Peyer's patch (tissue), 4 donors: ENCODE data around the gene SSUH2. TPM values are rescaled to one million over a fixed set of nuclear protein-coding genes. Genes with fewer than 3 reads are reported as not detected.

Source experiments
- DNase-seq, 3 donors: peaks; one replicate each; pipeline ENCODE4 v3.0.0-alpha.2; 2017 to 2019
- H3K27ac ChIP-seq, 4 donors: fragments of 200-600 bp; sonication (generic); one replicate each; pipeline ENCODE4 v1.5.1; 2016 to 2019
- H3K27me3 ChIP-seq, 2 donors: fragments of 200-600 bp; sonication (generic); one replicate each; pipeline ENCODE4 v1.5.1; 2019
- H3K36me3 ChIP-seq, 3 donors: fragments of 200-600 bp; sonication (generic); one replicate each; pipeline ENCODE4 v1.5.1; 2016 to 2019
- H3K4me1 ChIP-seq, 4 donors: fragments of 200-600 bp; sonication (generic); one replicate each; pipeline ENCODE4 v1.5.1; 2016 to 2019
- H3K4me3 ChIP-seq, 4 donors: fragments of 200-600 bp; sonication (generic); 1 replicate in 3 of 4; 2 replicates in 1 of 4; pipeline ENCODE4 v1.5.1; 2016 to 2019; ENCODE audit warnings: mild to moderate bottlenecking in 1 of 4
- H3K9me3 ChIP-seq, 4 donors: fragments of 200-600 bp; sonication (generic); one replicate each; pipeline ENCODE4 v1.5.1; 2016 to 2019; ENCODE audit warnings: mild to moderate bottlenecking in 1 of 4
- POLR2A ChIP-seq, 2 donors: fragments of 450-650 bp; IDR thresholded peaks; one replicate each; pipeline ENCODE4 v1.5.1; 2017; ENCODE audit warnings: antibody characterized with exemption in 2 of 2, mild to moderate bottlenecking in 2 of 2, moderate library complexity in 2 of 2
- total RNA-seq, 4 donors: library from RNA; depleted of rRNA; stranded (reverse); fragments of >200 nt; gene quantifications; one replicate each; pipeline ENCODE4 v1.1.0, GENCODE V29; 2016
- TF ChIP-seq, protein P1 (sequence below), 6 experiments: fragments of 450-650 bp in 4 of 6; fragments of 200-600 bp in 2 of 6; sonication (generic) in 1 of 6; IDR thresholded peaks; one replicate each; pipeline ENCODE4 v1.5.1; 2017 to 2019; ENCODE audit warnings: antibody characterized with exemption in 6 of 6, mild to moderate bottlenecking in 3 of 6, moderate library complexity in 1 of 6

The SSUH2 gene
- total RNA-seq, 4 donors from 2014 or later: 1.7 to 38.4 (median 21.6) TPM

GRCh38 chr3:8579943-8580342, 64.7 kb downstream of the SSUH2 start:
- Histone ChIP-seq H3K36me3 (no peaks in the 10 kb centered on the region), H3K9me3 (no peaks in the 10 kb centered on the region), H3K4me3 (no peak overlapping the region), H3K27me3 (no peaks in the 10 kb centered on the region), H3K4me1 (no peaks in the 10 kb centered on the region), H3K27ac (no peak overlapping the region)
- DNase-seq: no peak
- no peak for TF ChIP-seq POLR2A (IDR thresholded peaks at IDR 0.05)
- TF ChIP-seq, protein P1, sequence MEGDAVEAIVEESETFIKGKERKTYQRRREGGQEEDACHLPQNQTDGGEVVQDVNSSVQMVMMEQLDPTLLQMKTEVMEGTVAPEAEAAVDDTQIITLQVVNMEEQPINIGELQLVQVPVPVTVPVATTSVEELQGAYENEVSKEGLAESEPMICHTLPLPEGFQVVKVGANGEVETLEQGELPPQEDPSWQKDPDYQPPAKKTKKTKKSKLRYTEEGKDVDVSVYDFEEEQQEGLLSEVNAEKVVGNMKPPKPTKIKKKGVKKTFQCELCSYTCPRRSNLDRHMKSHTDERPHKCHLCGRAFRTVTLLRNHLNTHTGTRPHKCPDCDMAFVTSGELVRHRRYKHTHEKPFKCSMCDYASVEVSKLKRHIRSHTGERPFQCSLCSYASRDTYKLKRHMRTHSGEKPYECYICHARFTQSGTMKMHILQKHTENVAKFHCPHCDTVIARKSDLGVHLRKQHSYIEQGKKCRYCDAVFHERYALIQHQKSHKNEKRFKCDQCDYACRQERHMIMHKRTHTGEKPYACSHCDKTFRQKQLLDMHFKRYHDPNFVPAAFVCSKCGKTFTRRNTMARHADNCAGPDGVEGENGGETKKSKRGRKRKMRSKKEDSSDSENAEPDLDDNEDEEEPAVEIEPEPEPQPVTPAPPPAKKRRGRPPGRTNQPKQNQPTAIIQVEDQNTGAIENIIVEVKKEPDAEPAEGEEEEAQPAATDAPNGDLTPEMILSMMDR (IDR thresholded peaks at IDR 0.05): no peak

GRCh38 chr3:8579096-8579495, 65.5 kb downstream of the SSUH2 start:
- H3K27ac ChIP-seq: no peak overlapping the region
- no peaks in the 10 kb centered on the region for H3K9me3 ChIP-seq
- H3K36me3 ChIP-seq: no peaks in the 10 kb centered on the region
- TF ChIP-seq, protein P1 (IDR thresholded peaks at IDR 0.05): no peak
- no peak for TF ChIP-seq POLR2A (IDR thresholded peaks at IDR 0.05)
- no peak for DNase-seq
- no peaks in the 10 kb centered on the region for H3K27me3 ChIP-seq
- no peak overlapping the region for H3K4me3 ChIP-seq
- no peaks in the 10 kb centered on the region for H3K4me1 ChIP-seq

GRCh38 chr3:8578282-8578681, 66.3 kb downstream of the SSUH2 start:
- no peaks in the 10 kb centered on the region for H3K9me3 ChIP-seq
- DNase-seq: no peak
- H3K27ac ChIP-seq: no peak overlapping the region
- H3K27me3 ChIP-seq: no peaks in the 10 kb centered on the region
- TF ChIP-seq POLR2A (IDR thresholded peaks at IDR 0.05): no peak
- TF ChIP-seq, protein P1 (IDR thresholded peaks at IDR 0.05): no peak
- no peaks in the 10 kb centered on the region for H3K36me3 ChIP-seq
- no peak overlapping the region for H3K4me3 ChIP-seq
- H3K4me1 ChIP-seq: no peaks in the 10 kb centered on the region

- H3K4me3 ChIP-seq: no peak overlapping the region
- DNase-seq: no peak
- no peaks in the 10 kb centered on the region for H3K4me1 ChIP-seq
- peak overlapping the region in 2 of 4 donors; percentile 36 for H3K27ac ChIP-seq
- H3K9me3 ChIP-seq: no peaks in the 10 kb centered on the region
- TF ChIP-seq, protein P1 (IDR thresholded peaks at IDR 0.05): no peak
- TF ChIP-seq POLR2A (IDR thresholded peaks at IDR 0.05): no peak
- H3K36me3 ChIP-seq: no peaks in the 10 kb centered on the region
- H3K27me3 ChIP-seq: no peaks in the 10 kb centered on the region
These were observed 67.6 kb downstream of the SSUH2 start for GRCh38 chr3:8576841-8577571.

DNA sequence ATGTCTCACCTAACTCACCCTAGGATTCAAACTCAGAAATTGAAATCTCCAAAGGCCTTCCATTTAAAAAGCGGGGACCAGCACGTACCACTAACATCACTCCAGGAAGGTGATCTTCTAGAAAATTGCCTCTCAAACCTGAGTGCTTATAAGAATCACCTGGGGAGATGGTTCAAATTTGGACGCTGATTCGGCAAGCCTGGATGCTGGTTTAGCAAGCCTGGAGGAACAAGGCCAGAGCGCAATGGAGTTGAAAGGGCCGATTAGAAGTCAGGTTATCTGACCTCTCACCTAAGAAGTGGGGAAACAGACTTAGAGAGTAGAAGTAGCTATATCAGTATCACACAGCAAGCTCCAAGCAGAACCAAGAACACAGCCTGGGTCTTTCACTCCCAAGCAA, 68.2 kb downstream of the SSUH2 start:
- Histone ChIP-seq H3K4me1 (no peaks in the 10 kb centered on the region), H3K27me3 (no peaks in the 10 kb centered on the region), H3K9me3 (no peaks in the 10 kb centered on the region), H3K27ac (peak overlapping the region in 2 of 4 donors; percentile 36), H3K4me3 (no peak overlapping the region), H3K36me3 (no peaks in the 10 kb centered on the region)
- no peak for TF ChIP-seq POLR2A (IDR thresholded peaks at IDR 0.05)
- TF ChIP-seq, protein P1 (IDR thresholded peaks at IDR 0.05): no peak
- no peak for DNase-seq
